ENCODE data around the gene TTC3. TPM values are rescaled to one million over a fixed set of nuclear protein-coding genes. Genes with fewer than 3 reads are reported as not detected.
"Not testable (repeated sequence)": the region's sequence is repeated elsewhere in the genome, so short reads cannot be mapped to it uniquely, and the experiment has no call there.

TTC3 gene
- total RNA-seq, 3 donors from 2014 or later: 67.2 to 126 (median 98.1) TPM

DNA sequence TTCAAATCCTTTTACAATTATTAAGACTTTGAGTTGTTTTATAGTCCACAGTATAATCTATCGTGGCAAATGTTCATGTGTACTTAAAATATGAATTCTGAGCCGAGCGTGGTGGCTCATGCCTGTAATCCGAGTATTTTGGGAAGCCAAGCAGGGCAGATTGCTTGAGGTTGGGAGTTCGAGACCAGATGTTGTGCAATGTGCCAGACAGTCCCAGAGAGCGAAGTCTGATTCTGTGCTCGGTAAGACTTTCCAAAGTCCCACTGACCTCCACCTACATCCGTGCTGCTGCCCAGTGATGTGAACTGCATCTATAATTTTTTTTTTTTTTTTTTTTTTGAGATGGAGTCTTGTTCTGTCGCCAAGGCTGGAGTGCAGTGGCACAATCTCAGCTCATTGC is 141.9 kb downstream of the TTC3 start:
- intact Hi-C loops (cut with DNase I, micrococcal nuclease): no loop called here
- Histone ChIP-seq H3K4me3 (no peak overlapping the region), H3K36me3 (ENCODE audit: low read depth) (no peaks in the 10 kb centered on the region), H3K4me1 (ENCODE audit: low read depth) (peaks cover under 1% of the 10 kb centered on the region), H3K9me3 (no peaks in the 10 kb centered on the region)
- TF ChIP-seq, protein P1, sequence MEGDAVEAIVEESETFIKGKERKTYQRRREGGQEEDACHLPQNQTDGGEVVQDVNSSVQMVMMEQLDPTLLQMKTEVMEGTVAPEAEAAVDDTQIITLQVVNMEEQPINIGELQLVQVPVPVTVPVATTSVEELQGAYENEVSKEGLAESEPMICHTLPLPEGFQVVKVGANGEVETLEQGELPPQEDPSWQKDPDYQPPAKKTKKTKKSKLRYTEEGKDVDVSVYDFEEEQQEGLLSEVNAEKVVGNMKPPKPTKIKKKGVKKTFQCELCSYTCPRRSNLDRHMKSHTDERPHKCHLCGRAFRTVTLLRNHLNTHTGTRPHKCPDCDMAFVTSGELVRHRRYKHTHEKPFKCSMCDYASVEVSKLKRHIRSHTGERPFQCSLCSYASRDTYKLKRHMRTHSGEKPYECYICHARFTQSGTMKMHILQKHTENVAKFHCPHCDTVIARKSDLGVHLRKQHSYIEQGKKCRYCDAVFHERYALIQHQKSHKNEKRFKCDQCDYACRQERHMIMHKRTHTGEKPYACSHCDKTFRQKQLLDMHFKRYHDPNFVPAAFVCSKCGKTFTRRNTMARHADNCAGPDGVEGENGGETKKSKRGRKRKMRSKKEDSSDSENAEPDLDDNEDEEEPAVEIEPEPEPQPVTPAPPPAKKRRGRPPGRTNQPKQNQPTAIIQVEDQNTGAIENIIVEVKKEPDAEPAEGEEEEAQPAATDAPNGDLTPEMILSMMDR (IDR thresholded peaks at IDR 0.05): no peak
- no peak for ATAC-seq
- no peak for DNase-seq

GRCh38 chr21:37219761-37220432 is 146.8 kb downstream of the TTC3 start:
- intact Hi-C loops (cut with DNase I, micrococcal nuclease): no loop called here
- Histone ChIP-seq H3K9me3 (no peaks in the 10 kb centered on the region), H3K4me1 (ENCODE audit: low read depth) (peaks cover 6% of the 10 kb centered on the region), H3K36me3 (ENCODE audit: low read depth) (no peaks in the 10 kb centered on the region), H3K4me3 (no peak overlapping the region)
- ATAC-seq (no peak), DNase-seq (no peak)
- TF ChIP-seq, protein P1 (IDR thresholded peaks at IDR 0.05): no peak

DNA sequence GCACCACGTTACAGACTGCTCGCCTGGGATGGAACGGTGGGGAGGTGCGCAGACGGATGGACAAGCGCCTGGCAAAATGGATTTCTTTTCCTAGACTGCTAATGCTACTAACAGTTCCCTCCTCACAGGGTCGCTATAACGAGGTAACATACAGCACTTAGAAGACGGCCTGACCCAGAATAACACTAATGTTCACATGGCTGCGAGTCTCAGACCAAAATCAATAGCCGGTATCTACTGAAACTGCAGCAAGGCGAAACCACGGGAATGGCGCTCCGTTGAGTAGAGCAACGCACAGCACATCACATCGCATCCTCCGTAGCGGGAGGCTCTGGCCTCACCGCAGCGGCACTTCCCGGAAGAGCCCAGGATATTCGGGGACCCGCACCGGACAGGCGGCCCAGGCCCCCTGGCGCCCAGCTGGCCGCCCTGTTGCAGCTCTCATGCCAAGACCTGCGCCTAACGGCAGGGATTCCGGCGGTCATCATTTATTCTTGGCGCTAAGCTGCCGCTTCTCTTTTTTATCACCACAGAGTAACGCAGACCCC is 147.5 kb downstream of the TTC3 start:
- DNase-seq: peak in 2 of 3 donors; percentile 22 to 60
- intact Hi-C loops (cut with DNase I, micrococcal nuclease): no loop called here

GRCh38 chr21:37220981-37221664 is 148.1 kb downstream of the TTC3 start:
- ATAC-seq (peak; percentile 97), DNase-seq (peak; percentile 95 to 98 (median 98))
- Histone ChIP-seq H3K36me3 (ENCODE audit: low read depth) (no peaks in the 10 kb centered on the region), H3K4me1 (ENCODE audit: low read depth) (peaks cover 6% of the 10 kb centered on the region), H3K9me3 (no peaks in the 10 kb centered on the region), H3K4me3 (peak overlapping the region; percentile 2)
- TF ChIP-seq, protein P1 (IDR thresholded peaks at IDR 0.05): no peak
- intact Hi-C loops (cut with DNase I, micrococcal nuclease): no loop called here

More for the DNA sequence above, 147.5 kb downstream of the TTC3 start:
- ATAC-seq: peak; percentile 58
- peak overlapping the region; percentile 2 for H3K4me3 ChIP-seq
- TF ChIP-seq, protein P1 (IDR thresholded peaks at IDR 0.05): no peak
- H3K9me3 ChIP-seq: no peaks in the 10 kb centered on the region
- H3K36me3 ChIP-seq (ENCODE audit: low read depth): no peaks in the 10 kb centered on the region
- peaks cover 6% of the 10 kb centered on the region for H3K4me1 ChIP-seq (ENCODE audit: low read depth)

- intact Hi-C loops (cut with DNase I, micrococcal nuclease); H3K4me1 ChIP-seq (ENCODE audit: low read depth); H3K4me3 ChIP-seq; H3K36me3 ChIP-seq (ENCODE audit: low read depth); H3K9me3 ChIP-seq; ATAC-seq; DNase-seq: not testable (repeated sequence)
Observed at GRCh38 chr21:37222248-37222647, 149.2 kb downstream of the TTC3 start.

DNA sequence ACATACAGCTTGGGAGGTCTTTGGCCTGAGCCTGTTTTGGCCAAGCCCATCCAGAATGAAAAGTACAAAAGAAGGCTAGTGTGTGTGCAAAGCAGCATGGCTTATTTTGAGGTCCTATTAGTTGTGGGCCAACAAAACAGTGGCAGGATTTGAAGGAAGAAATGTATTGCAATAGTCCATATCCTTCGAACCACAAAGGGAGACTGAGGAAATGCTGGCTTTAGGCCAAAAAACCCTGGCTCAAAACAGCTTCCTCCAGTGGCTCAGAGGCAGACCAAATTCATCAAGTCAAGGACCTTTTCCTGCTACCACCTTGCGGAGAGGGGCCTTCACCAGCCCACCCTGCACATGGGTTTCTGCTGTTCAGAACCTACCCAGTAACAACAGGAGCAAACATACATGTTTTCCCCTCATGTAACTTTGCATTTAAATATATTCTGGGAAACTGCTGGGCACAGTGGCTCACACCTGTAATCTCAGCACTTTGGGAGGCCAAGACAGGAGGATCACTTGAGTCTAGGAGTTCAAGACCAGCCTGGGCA is 150.8 kb downstream of the TTC3 start:
- ATAC-seq: no peak
- no peak overlapping the region for H3K4me3 ChIP-seq
- H3K4me1 ChIP-seq (ENCODE audit: low read depth): peaks cover 6% of the 10 kb centered on the region
- no peaks in the 10 kb centered on the region for H3K36me3 ChIP-seq (ENCODE audit: low read depth)
- DNase-seq: no peak
- intact Hi-C loops (cut with DNase I, micrococcal nuclease): no loop called here
- TF ChIP-seq, protein P1 (IDR thresholded peaks at IDR 0.05): no peak
- H3K9me3 ChIP-seq: no peaks in the 10 kb centered on the region

Measured in mucosa of descending colon (tissue), 3 donors.